GM12878 (cell line): Measurements from ENCODE around the gene CPSF4L. TPM values are rescaled to one million over a fixed set of nuclear protein-coding genes. Genes with fewer than 3 reads are reported as not detected.

ENCODE experiments used
- BCL11A ChIP-seq: IDR thresholded peaks from 2 replicates; pipeline ENCODE4 v1.6.1; 2011; ENCODE audit warnings: low read depth, low read length
- EED ChIP-seq: sonication (generic); IDR thresholded peaks from 2 replicates; pipeline ENCODE4 v1.6.1; 2016; ENCODE audit warnings: antibody characterized with exemption, low read depth
- EZH2 ChIP-seq: IDR thresholded peaks from 2 replicates; pipeline ENCODE4 v1.6.1; 2012; ENCODE audit warnings: low read depth, mild to moderate bottlenecking, control low read depth, inconsistent platforms, low read length, borderline replicate concordance; ENCODE audit not compliant: control insufficient read depth
- FOS ChIP-seq: IDR thresholded peaks from 3 replicates; pipeline ENCODE4 v1.6.1; 2011; ENCODE audit warnings: borderline replicate concordance; ENCODE audit not compliant: insufficient read length; ENCODE audit errors: extremely low read depth
- IKZF1 ChIP-seq: fragments of 450-650 bp; conservative IDR thresholded peaks from 2 replicates; pipeline ENCODE4 v1.6.1; 2017; ENCODE audit warnings: antibody characterized with exemption, mild to moderate bottlenecking
- MTA2 ChIP-seq: fragments of 450-650 bp; IDR thresholded peaks from 2 replicates; pipeline ENCODE4 v1.6.1; 2016; ENCODE audit warnings: low read depth, mild to moderate bottlenecking, moderate library complexity
- MXI1 ChIP-seq: fragments of 150-350 bp; IDR thresholded peaks from 2 replicates; pipeline ENCODE4 v1.6.1; 2011; ENCODE audit warnings: low read depth, mild to moderate bottlenecking, inconsistent platforms, low read length, improper control_type of control experiment
- RAD51 ChIP-seq: fragments of 450-650 bp; IDR thresholded peaks from 2 replicates; pipeline ENCODE4 v1.6.1; 2016; ENCODE audit warnings: moderate library complexity, mild to moderate bottlenecking, inconsistent platforms
- RUNX3 ChIP-seq: IDR thresholded peaks from 2 replicates; pipeline ENCODE4 v1.6.1; 2012; ENCODE audit warnings: low read length, inconsistent platforms
- SMAD1 ChIP-seq: fragments of 450-650 bp; IDR thresholded peaks from 2 replicates; pipeline ENCODE4 v1.6.1; 2018; ENCODE audit warnings: mild to moderate bottlenecking, low read depth; ENCODE audit not compliant: partially characterized antibody
- SMC3 ChIP-seq: IDR thresholded peaks from 2 replicates; pipeline ENCODE4 v1.6.1; 2011; ENCODE audit warnings: low read length, improper control_type of control experiment, borderline replicate concordance
- SREBF2 ChIP-seq: IDR thresholded peaks from 2 replicates; pipeline ENCODE4 v1.6.1; 2012; ENCODE audit warnings: mild to moderate bottlenecking, low read length
- SUPT20H ChIP-seq: IDR thresholded peaks from 2 replicates; pipeline ENCODE4 v1.6.1; 2011; ENCODE audit warnings: low read depth, mild to moderate bottlenecking, low read length, moderate library complexity, borderline replicate concordance; ENCODE audit not compliant: control insufficient read depth
- ZBTB4 ChIP-seq: fragments of 450-650 bp; formaldehyde crosslinking; IDR thresholded peaks from 2 replicates; pipeline ENCODE4 v1.4.0; 2022; ENCODE audit warnings: mild to moderate bottlenecking, moderate library complexity
- ZNF592 ChIP-seq: fragments of 450-650 bp; IDR thresholded peaks from 2 replicates; pipeline ENCODE4 v1.6.1; 2017; ENCODE audit warnings: mild to moderate bottlenecking, moderate library complexity
- ZSCAN29 ChIP-seq: fragments of 450-650 bp; IDR thresholded peaks from 2 replicates; pipeline ENCODE4 v1.6.1; 2017; ENCODE audit warnings: mild to moderate bottlenecking, moderate library complexity
- polyA plus RNA-seq, 11 experiments: library from polyadenylated mRNA; depleted of rRNA in 4 of 11; unstranded in 6 of 11; stranded (reverse) in 5 of 11; fragments of >200 nt; fragmentation: Nextera tagmentation in 4 of 11; fragmentation: Illumina TruSeq in 1 of 11; extraction: Ambion mirVana in 4 of 11; extraction: Trizol in 1 of 11; gene quantifications; 1 replicate in 1 of 11; 2 replicates in 10 of 11; pipeline versions ENCODE4 v1.2.1 to v1.2.3, GENCODE V29; 2011 to 2016; ENCODE audit warnings: inconsistent platforms in 2 of 11, missing spikeins in 2 of 11, low read depth in 1 of 11
- total RNA-seq, 4 experiments: library from RNA; depleted of rRNA in 3 of 4; stranded (reverse); fragments of >200 nt in 3 of 4; fragmentation: Illumina TruSeq in 1 of 4; extraction: Trizol in 1 of 4; gene quantifications; 2 replicates each; pipeline versions ENCODE4 v1.2.1 to v1.2.3, GENCODE V29; 2013 to 2021
- TF ChIP-seq, protein P1 (sequence below): fragments of 450-650 bp; IDR thresholded peaks from 2 replicates; pipeline ENCODE4 v1.6.1; 2017; ENCODE audit warnings: borderline replicate concordance
- TF ChIP-seq, protein P2 (sequence below): IDR thresholded peaks from 2 replicates; pipeline ENCODE4 v1.6.1; 2011; ENCODE audit warnings: borderline replicate concordance, low read depth, mild to moderate bottlenecking, moderate library complexity, low read length; ENCODE audit not compliant: insufficient read depth, poor library complexity, severe bottlenecking

The CPSF4L gene
- total and polyA plus RNA-seq, 10 of the 15 experiments (the other 5 are each of a cell fraction or from before 2014, with no cell fraction given) = not detected

GRCh38 chr17:73290399-73291259 is 28.9 kb upstream of the CPSF4L start (continued):
- TF ChIP-seq MTA2 = peak; percentile 13; the same call in 1 of the 2 replicates
- no peak for TF ChIP-seq EZH2
- no peak for TF ChIP-seq SMAD1
- TF ChIP-seq, protein P1, sequence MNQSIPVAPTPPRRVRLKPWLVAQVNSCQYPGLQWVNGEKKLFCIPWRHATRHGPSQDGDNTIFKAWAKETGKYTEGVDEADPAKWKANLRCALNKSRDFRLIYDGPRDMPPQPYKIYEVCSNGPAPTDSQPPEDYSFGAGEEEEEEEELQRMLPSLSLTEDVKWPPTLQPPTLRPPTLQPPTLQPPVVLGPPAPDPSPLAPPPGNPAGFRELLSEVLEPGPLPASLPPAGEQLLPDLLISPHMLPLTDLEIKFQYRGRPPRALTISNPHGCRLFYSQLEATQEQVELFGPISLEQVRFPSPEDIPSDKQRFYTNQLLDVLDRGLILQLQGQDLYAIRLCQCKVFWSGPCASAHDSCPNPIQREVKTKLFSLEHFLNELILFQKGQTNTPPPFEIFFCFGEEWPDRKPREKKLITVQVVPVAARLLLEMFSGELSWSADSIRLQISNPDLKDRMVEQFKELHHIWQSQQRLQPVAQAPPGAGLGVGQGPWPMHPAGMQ = no peak
- no peak for TF ChIP-seq ZSCAN29
- no peak for TF ChIP-seq FOS
- no peak for TF ChIP-seq SUPT20H
- TF ChIP-seq EED = no peak
- TF ChIP-seq BCL11A = 0 out of 2 replicates have a peak, but pooled peaks have one; percentile 21
- no peak for TF ChIP-seq SMC3
- TF ChIP-seq ZNF592 = no peak
- TF ChIP-seq, protein P2, sequence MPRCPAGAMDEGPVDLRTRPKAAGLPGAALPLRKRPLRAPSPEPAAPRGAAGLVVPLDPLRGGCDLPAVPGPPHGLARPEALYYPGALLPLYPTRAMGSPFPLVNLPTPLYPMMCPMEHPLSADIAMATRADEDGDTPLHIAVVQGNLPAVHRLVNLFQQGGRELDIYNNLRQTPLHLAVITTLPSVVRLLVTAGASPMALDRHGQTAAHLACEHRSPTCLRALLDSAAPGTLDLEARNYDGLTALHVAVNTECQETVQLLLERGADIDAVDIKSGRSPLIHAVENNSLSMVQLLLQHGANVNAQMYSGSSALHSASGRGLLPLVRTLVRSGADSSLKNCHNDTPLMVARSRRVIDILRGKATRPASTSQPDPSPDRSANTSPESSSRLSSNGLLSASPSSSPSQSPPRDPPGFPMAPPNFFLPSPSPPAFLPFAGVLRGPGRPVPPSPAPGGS = no peak
- no peak for TF ChIP-seq MXI1
- TF ChIP-seq RUNX3 = peak; percentile 30; the same call in 1 of the 2 replicates
- no peak for TF ChIP-seq IKZF1
- TF ChIP-seq SREBF2 = no peak
- no peak for TF ChIP-seq ZBTB4 (CRISPR knock-in tag)
- no peak for TF ChIP-seq RAD51
